Karpas-422 (cell line): ENCODE data around the gene CTLA4. TPM values are rescaled to one million over a fixed set of nuclear protein-coding genes. Genes with fewer than 3 reads are reported as not detected.
A peak's percentile ranks its signal among the peaks of the same experiment; 100 is the strongest.

Experiments used
- DNase-seq: peaks from one replicate; pipeline ENCODE4 v3.0.0-alpha.2; 2015
- H2AFZ ChIP-seq: fragments of 200-600 bp; sonication (generic); 2 replicates; pipeline ENCODE4 v1.6.1; 2014; ENCODE audit warnings: antibody characterized with exemption, low read length, mixed read lengths
- H3K27ac ChIP-seq: fragments of 200-600 bp; sonication (generic); 2 replicates; pipeline ENCODE4 v1.5.1; 2014; ENCODE audit warnings: mild to moderate bottlenecking, low read length, moderate library complexity
- H3K27me3 ChIP-seq: fragments of 200-600 bp; sonication (generic); 2 replicates; pipeline ENCODE4 v1.6.1; 2014; ENCODE audit warnings: low read length, mixed read lengths
- H3K36me3 ChIP-seq: fragments of 200-600 bp; sonication (generic); 2 replicates; pipeline ENCODE4 v1.6.1; 2014; ENCODE audit warnings: low read length, mixed read lengths; ENCODE audit not compliant: insufficient read depth
- H3K4me1 ChIP-seq: fragments of 200-600 bp; sonication (generic); 2 replicates; pipeline ENCODE4 v1.6.1; 2014; ENCODE audit warnings: mild to moderate bottlenecking, low read length, mixed read lengths
- H3K4me2 ChIP-seq: fragments of 200-600 bp; sonication (generic); 2 replicates; pipeline ENCODE4 v1.6.1; 2014; ENCODE audit warnings: low read length, low read depth, mild to moderate bottlenecking; ENCODE audit not compliant: poor library complexity, severe bottlenecking
- H3K4me3 ChIP-seq: fragments of 200-600 bp; sonication (generic); 2 replicates; pipeline ENCODE4 v1.5.1; 2014; ENCODE audit warnings: mild to moderate bottlenecking, antibody characterized with exemption, low read length, mixed read lengths
- H3K79me2 ChIP-seq: fragments of 200-600 bp; sonication (generic); 2 replicates; pipeline ENCODE4 v1.6.1; 2014; ENCODE audit warnings: mild to moderate bottlenecking, low read length, mixed read lengths
- H3K9ac ChIP-seq: fragments of 200-600 bp; sonication (generic); 2 replicates; pipeline ENCODE4 v1.6.0; 2014; ENCODE audit warnings: low read length
- H3K9me2 ChIP-seq: fragments of 200-600 bp; sonication (generic), shearing (Covaris generic); replicated peaks from 2 replicates; pipeline ENCODE4 v1.6.0; 2014; ENCODE audit warnings: mild to moderate bottlenecking, low read length, moderate library complexity; ENCODE audit not compliant: insufficient read depth
- H3K9me3 ChIP-seq: fragments of 300-700, 200-600 bp; sonication (generic); 2 replicates; pipeline ENCODE4 v1.6.1; 2014; ENCODE audit warnings: low read length, mixed read lengths
- H4K20me1 ChIP-seq: fragments of 200-600 bp; sonication (generic); 2 replicates; pipeline ENCODE4 v1.6.1; 2014; ENCODE audit warnings: mild to moderate bottlenecking, antibody characterized with exemption, low read length, low read depth; ENCODE audit not compliant: insufficient read depth
- total RNA-seq: library from RNA; depleted of rRNA; stranded (reverse); fragments of >200 nt; shearing (Covaris generic); gene quantifications from 2 replicates; pipeline ENCODE4 v1.2.3, GENCODE V29; 2014; ENCODE audit warnings: low replicate concordance

The CTLA4 gene
- total RNA-seq, 1 experiment from 2014 or later = not detected

GRCh38 chr2:203826704-203827103 lies 40.9 kb upstream of the CTLA4 start:
- H3K27me3 ChIP-seq = no peaks in the 10 kb centered on the region

GRCh38 chr2:203830304-203831055 lies 37.1 kb upstream of the CTLA4 start:
- Histone ChIP-seq H3K36me3 (no peaks in the 10 kb centered on the region), H3K79me2 (no peaks in the 10 kb centered on the region), H4K20me1 (no peaks in the 10 kb centered on the region), H2AFZ (no peak overlapping the region), H3K4me3 (no peak overlapping the region), H3K9me2 (no peaks in the 10 kb centered on the region), H3K4me1 (peaks cover 11% of the 10 kb centered on the region), H3K4me2 (no peak overlapping the region), H3K9me3 (no peaks in the 10 kb centered on the region), H3K27ac (no peak overlapping the region), H3K27me3 (no peaks in the 10 kb centered on the region), H3K9ac (no peak overlapping the region)
- DNase-seq = peak; percentile 49

More at GRCh38 chr2:203826704-203827103, 40.9 kb upstream of the CTLA4 start:
- H3K9me3 ChIP-seq = no peaks in the 10 kb centered on the region
- no peak for DNase-seq
- peaks cover 4% of the 10 kb centered on the region; the same call in 1 of the 2 replicates for H4K20me1 ChIP-seq
- H3K4me2 ChIP-seq = no peak overlapping the region
- H3K79me2 ChIP-seq = no peaks in the 10 kb centered on the region
- H3K4me1 ChIP-seq = peaks cover 23% of the 10 kb centered on the region
- H3K9ac ChIP-seq = no peak overlapping the region
- no peaks in the 10 kb centered on the region for H3K9me2 ChIP-seq
- H3K4me3 ChIP-seq = no peak overlapping the region
- no peaks in the 10 kb centered on the region for H3K36me3 ChIP-seq
- no peak overlapping the region for H2AFZ ChIP-seq
- H3K27ac ChIP-seq = no peak overlapping the region

- Histone ChIP-seq H3K9ac (no peak overlapping the region), H4K20me1 (no peaks in the 10 kb centered on the region), H3K27ac (no peak overlapping the region), H3K4me2 (no peak overlapping the region), H2AFZ (no peak overlapping the region), H3K27me3 (no peaks in the 10 kb centered on the region), H3K36me3 (no peaks in the 10 kb centered on the region), H3K4me1 (peaks cover 2% of the 10 kb centered on the region), H3K79me2 (no peaks in the 10 kb centered on the region), H3K9me2 (no peaks in the 10 kb centered on the region), H3K4me3 (no peak overlapping the region), H3K9me3 (no peaks in the 10 kb centered on the region)
- no peak for DNase-seq
Observed at GRCh38 chr2:203835420-203835819, 32.2 kb upstream of the CTLA4 start.

GRCh38 chr2:203835892-203836800 lies 31.4 kb upstream of the CTLA4 start:
- H3K79me2 ChIP-seq = no peaks in the 10 kb centered on the region
- no peak overlapping the region for H3K4me3 ChIP-seq
- DNase-seq = no peak
- no peaks in the 10 kb centered on the region for H3K27me3 ChIP-seq
- H3K4me2 ChIP-seq = no peak overlapping the region
- H3K36me3 ChIP-seq = no peaks in the 10 kb centered on the region
- no peak overlapping the region for H3K9ac ChIP-seq
- H3K4me1 ChIP-seq = no peaks in the 10 kb centered on the region
- H3K27ac ChIP-seq = no peak overlapping the region
- no peak overlapping the region for H2AFZ ChIP-seq
- no peaks in the 10 kb centered on the region for H3K9me3 ChIP-seq
- H3K9me2 ChIP-seq = no peaks in the 10 kb centered on the region
- no peaks in the 10 kb centered on the region for H4K20me1 ChIP-seq

GRCh38 chr2:203840655-203841205 lies 26.8 kb upstream of the CTLA4 start:
- no peaks in the 10 kb centered on the region for H3K9me2 ChIP-seq
- H3K27me3 ChIP-seq = peaks cover 3% of the 10 kb centered on the region; the same call in 1 of the 2 replicates
- H3K4me3 ChIP-seq = no peak overlapping the region
- H3K9ac ChIP-seq = no peak overlapping the region
- H3K36me3 ChIP-seq = no peaks in the 10 kb centered on the region
- no peaks in the 10 kb centered on the region for H3K79me2 ChIP-seq
- no peak overlapping the region for H2AFZ ChIP-seq
- H4K20me1 ChIP-seq = no peaks in the 10 kb centered on the region
- no peaks in the 10 kb centered on the region for H3K4me1 ChIP-seq
- DNase-seq = no peak
- H3K9me3 ChIP-seq = no peaks in the 10 kb centered on the region
- H3K27ac ChIP-seq = no peak overlapping the region
- no peak overlapping the region for H3K4me2 ChIP-seq

- H3K9me2 ChIP-seq = no peaks in the 10 kb centered on the region
- DNase-seq = no peak
- H2AFZ ChIP-seq = no peak overlapping the region
- H3K27me3 ChIP-seq = peaks cover 3% of the 10 kb centered on the region; the same call in 1 of the 2 replicates
- H3K27ac ChIP-seq = no peak overlapping the region
- H3K9ac ChIP-seq = no peak overlapping the region
- H3K79me2 ChIP-seq = no peaks in the 10 kb centered on the region
- H3K9me3 ChIP-seq = no peaks in the 10 kb centered on the region
- no peaks in the 10 kb centered on the region for H3K4me1 ChIP-seq
- H3K36me3 ChIP-seq = no peaks in the 10 kb centered on the region
- H3K4me3 ChIP-seq = no peak overlapping the region
- no peak overlapping the region for H3K4me2 ChIP-seq
- H4K20me1 ChIP-seq = no peaks in the 10 kb centered on the region
Observed at GRCh38 chr2:203841654-203842053, 25.9 kb upstream of the CTLA4 start.

- Histone ChIP-seq H3K9me3 (no peaks in the 10 kb centered on the region), H3K27me3 (peaks cover 3% of the 10 kb centered on the region; the same call in 1 of the 2 replicates), H3K9ac (no peak overlapping the region), H3K27ac (no peak overlapping the region), H3K4me1 (no peaks in the 10 kb centered on the region), H3K4me2 (no peak overlapping the region), H3K9me2 (no peaks in the 10 kb centered on the region), H3K36me3 (no peaks in the 10 kb centered on the region), H2AFZ (no peak overlapping the region), H3K4me3 (no peak overlapping the region), H3K79me2 (no peaks in the 10 kb centered on the region), H4K20me1 (no peaks in the 10 kb centered on the region)
- DNase-seq = no peak
Observed at GRCh38 chr2:203842373-203842772, 25.2 kb upstream of the CTLA4 start.
